Lung (tissue), 12 donors: ENCODE data around the gene SYT13. TPM values are rescaled to one million over a fixed set of nuclear protein-coding genes. Genes with fewer than 3 reads are reported as not detected.
"Not testable (repeated sequence)": the region's sequence is repeated elsewhere in the genome, so short reads cannot be mapped to it uniquely, and the experiment has no call there.

Experiments used
- ATAC-seq: fragments of 200-7000 bp; cut with Tn5 transposase; one replicate; pipeline ENCODE4 v1.9.1; 2020; ENCODE audit warnings: moderate number of reproducible peaks; ENCODE audit not compliant: insufficient read depth, low FRiP score
- DNase-seq, 3 donors: peaks; one replicate each; pipeline ENCODE4 v3.0.0-alpha.2; 2013 to 2017
- H3K27ac ChIP-seq, 2 donors: one replicate each; pipeline ENCODE4 v1.5.1; 2013; ENCODE audit warnings: mild to moderate bottlenecking in 2 of 2, moderate library complexity in 2 of 2, control low read depth in 1 of 2, inconsistent platforms in 1 of 2, low read depth in 1 of 2, low read length in 1 of 2
- H3K27me3 ChIP-seq, 3 donors: one replicate each; pipeline ENCODE4 v1.5.1; 2013; ENCODE audit warnings: low read length in 2 of 3; ENCODE audit not compliant: control insufficient read depth in 3 of 3, insufficient read depth in 3 of 3
- H3K36me3 ChIP-seq, 4 donors: one replicate each; pipeline ENCODE4 v1.5.1; 2013; ENCODE audit warnings: low read length in 4 of 4, mild to moderate bottlenecking in 1 of 4, moderate library complexity in 1 of 4; ENCODE audit not compliant: control insufficient read depth in 4 of 4, insufficient read depth in 4 of 4
- H3K4me1 ChIP-seq, 5 donors: one replicate each; pipeline ENCODE4 v1.5.1; 2013; ENCODE audit warnings: low read length in 5 of 5, mild to moderate bottlenecking in 2 of 5, moderate library complexity in 1 of 5; ENCODE audit not compliant: control insufficient read depth in 5 of 5, insufficient read depth in 5 of 5
- H3K4me3 ChIP-seq: one replicate; pipeline ENCODE4 v1.5.1; 2013; ENCODE audit warnings: mild to moderate bottlenecking, control low read depth, moderate library complexity
- H3K9ac ChIP-seq, 2 donors: one replicate each; pipeline ENCODE4 v1.5.1; 2013; ENCODE audit warnings: low read length in 2 of 2, control low read depth in 1 of 2; ENCODE audit not compliant: insufficient read depth in 1 of 2
- H3K9me3 ChIP-seq, 4 donors: one replicate each; pipeline ENCODE4 v1.5.1; 2013; ENCODE audit warnings: low read length in 3 of 4, mild to moderate bottlenecking in 1 of 4, moderate library complexity in 1 of 4; ENCODE audit not compliant: control insufficient read depth in 4 of 4, insufficient read depth in 3 of 4
- CTCF ChIP-seq: IDR thresholded peaks from 2 replicates; pipeline ENCODE4 v1.5.1; 2012; ENCODE audit warnings: mild to moderate bottlenecking; ENCODE audit errors: control extremely low read depth, extremely low read depth
- WGBS, 2 donors: extraction: QIAGEN DNeasy Blood & Tissue Kit; methylation state at CpG; one replicate each; pipeline ENCODE4 v1.1.7; 2013; 5-methylcytosine and 5-hydroxymethylcytosine counted together
- polyA plus RNA-seq, 2 donors: library from polyadenylated mRNA; stranded (reverse); fragments of 200-250 nt; gene quantifications; one replicate each; pipeline ENCODE4 v1.2.1, GENCODE V29; 2013
- total RNA-seq, 2 donors: library from RNA; depleted of rRNA in 1 of 2; stranded (reverse); fragments of >200 nt in 1 of 2; gene quantifications; one replicate each; pipeline ENCODE4 v1.2.1, GENCODE V29; 2014 to 2021
- donor health status: control.
- donor health status: control.
- donor health status: Bipolar disorder and iron deficiency.
- donor health status: healthy.
- donor health status: DM: yes; HTN: yes; CAD: no.

Gene SYT13
- total and polyA plus RNA-seq, 4 donors, result 0.06 to 6.2 (median 0.16) TPM

GRCh38 chr11:45296075-45296474 lies 9.9 kb upstream of the SYT13 start:
- ATAC-seq (no peak), DNase-seq (no peak)
- Histone ChIP-seq H3K4me1 (no peaks in the 10 kb centered on the region), H3K4me3 (no peak overlapping the region), H3K27me3 (peaks cover 0 to 5% (median 0%) of the 10 kb centered on the region in 3 donors), H3K27ac (no peak overlapping the region), H3K9ac (no peak overlapping the region), H3K36me3 (no peaks in the 10 kb centered on the region), H3K9me3 (no peaks in the 10 kb centered on the region)
- no peak for TF ChIP-seq CTCF
- 77 to 86% methylated on average over 3 of the region's 3 CpGs for WGBS, 2 donors

GRCh38 chr11:45294499-45294898 lies 8.4 kb upstream of the SYT13 start:
- DNase-seq (no peak), ATAC-seq (no peak)
- TF ChIP-seq CTCF, result no peak
- WGBS, 2 donors, result 72% methylated on average over 4 of the region's 4 CpGs
- H3K4me3 ChIP-seq, result no peak overlapping the region
- H3K9me3 ChIP-seq, result peaks cover 0 to 3% (median 0%) of the 10 kb centered on the region in 4 donors
- no peak overlapping the region for H3K27ac ChIP-seq
- H3K36me3 ChIP-seq, result no peaks in the 10 kb centered on the region
- H3K9ac ChIP-seq, result no peak overlapping the region
- no peaks in the 10 kb centered on the region for H3K4me1 ChIP-seq
- peaks cover 0 to 11% (median 3%) of the 10 kb centered on the region in 3 donors for H3K27me3 ChIP-seq

GRCh38 chr11:45293566-45294192 lies 7.5 kb upstream of the SYT13 start:
- H3K4me1 ChIP-seq, H3K27ac ChIP-seq, H3K9me3 ChIP-seq, H3K36me3 ChIP-seq, H3K9ac ChIP-seq, H3K4me3 ChIP-seq: not testable (repeated sequence)
- TF ChIP-seq CTCF, result peak; percentile 45
- WGBS, 2 donors, result 28% methylated on average over 10 to 11 of the region's 11 CpGs
- ATAC-seq (peak; percentile 69), DNase-seq (peak; percentile 86 to 91 (median 91))
- H3K27me3 ChIP-seq, result peaks cover 0 to 15% (median 9%) of the 10 kb centered on the region in 3 donors

GRCh38 chr11:45290586-45290985 lies 4.4 kb upstream of the SYT13 start:
- Histone ChIP-seq H3K27ac (no peak overlapping the region), H3K27me3 (peaks cover 6 to 23% (median 16%) of the 10 kb centered on the region in 3 donors), H3K36me3 (no peaks in the 10 kb centered on the region), H3K4me3 (no peak overlapping the region), H3K4me1 (peaks cover 0 to 5% (median 0%) of the 10 kb centered on the region in 5 donors), H3K9me3 (peaks cover 0 to 13% (median 0%) of the 10 kb centered on the region in 4 donors), H3K9ac (no peak overlapping the region)
- no peak for ATAC-seq
- no peak for TF ChIP-seq CTCF
- 98 to 100% methylated on average over 1 of the region's 1 CpG for WGBS, 2 donors
- DNase-seq, result no peak
